ENCODE data around the gene BCL2L1.

BCL2L1 gene

DNA sequence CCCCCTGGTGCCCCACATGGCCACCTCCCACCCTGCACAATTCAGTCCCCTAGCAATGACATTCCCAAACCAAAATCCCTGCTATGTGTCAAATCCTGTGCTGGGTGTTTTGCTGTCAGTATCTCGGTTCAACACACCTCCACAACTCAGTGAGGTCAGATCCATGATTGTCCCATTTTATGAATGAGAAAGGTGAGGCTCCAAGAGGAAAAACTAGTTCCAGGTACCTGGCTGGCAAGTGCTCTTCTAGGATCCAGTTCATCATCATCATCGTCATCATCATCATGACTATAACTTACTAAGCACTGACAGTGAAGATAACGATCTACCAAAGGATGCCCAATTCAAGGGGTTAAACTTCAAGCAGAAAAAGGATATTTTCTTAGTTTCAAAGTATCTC, 102.4 kb downstream of the BCL2L1 start:
- TF ChIP-seq, protein P1, sequence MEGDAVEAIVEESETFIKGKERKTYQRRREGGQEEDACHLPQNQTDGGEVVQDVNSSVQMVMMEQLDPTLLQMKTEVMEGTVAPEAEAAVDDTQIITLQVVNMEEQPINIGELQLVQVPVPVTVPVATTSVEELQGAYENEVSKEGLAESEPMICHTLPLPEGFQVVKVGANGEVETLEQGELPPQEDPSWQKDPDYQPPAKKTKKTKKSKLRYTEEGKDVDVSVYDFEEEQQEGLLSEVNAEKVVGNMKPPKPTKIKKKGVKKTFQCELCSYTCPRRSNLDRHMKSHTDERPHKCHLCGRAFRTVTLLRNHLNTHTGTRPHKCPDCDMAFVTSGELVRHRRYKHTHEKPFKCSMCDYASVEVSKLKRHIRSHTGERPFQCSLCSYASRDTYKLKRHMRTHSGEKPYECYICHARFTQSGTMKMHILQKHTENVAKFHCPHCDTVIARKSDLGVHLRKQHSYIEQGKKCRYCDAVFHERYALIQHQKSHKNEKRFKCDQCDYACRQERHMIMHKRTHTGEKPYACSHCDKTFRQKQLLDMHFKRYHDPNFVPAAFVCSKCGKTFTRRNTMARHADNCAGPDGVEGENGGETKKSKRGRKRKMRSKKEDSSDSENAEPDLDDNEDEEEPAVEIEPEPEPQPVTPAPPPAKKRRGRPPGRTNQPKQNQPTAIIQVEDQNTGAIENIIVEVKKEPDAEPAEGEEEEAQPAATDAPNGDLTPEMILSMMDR (IDR thresholded peaks at IDR 0.05; ENCODE audit: insufficient read depth, missing control alignments): no peak
- DNase-seq (ENCODE audit: insufficient read length, low spot score) (no peak), FAIRE-seq (no peak)

DNA sequence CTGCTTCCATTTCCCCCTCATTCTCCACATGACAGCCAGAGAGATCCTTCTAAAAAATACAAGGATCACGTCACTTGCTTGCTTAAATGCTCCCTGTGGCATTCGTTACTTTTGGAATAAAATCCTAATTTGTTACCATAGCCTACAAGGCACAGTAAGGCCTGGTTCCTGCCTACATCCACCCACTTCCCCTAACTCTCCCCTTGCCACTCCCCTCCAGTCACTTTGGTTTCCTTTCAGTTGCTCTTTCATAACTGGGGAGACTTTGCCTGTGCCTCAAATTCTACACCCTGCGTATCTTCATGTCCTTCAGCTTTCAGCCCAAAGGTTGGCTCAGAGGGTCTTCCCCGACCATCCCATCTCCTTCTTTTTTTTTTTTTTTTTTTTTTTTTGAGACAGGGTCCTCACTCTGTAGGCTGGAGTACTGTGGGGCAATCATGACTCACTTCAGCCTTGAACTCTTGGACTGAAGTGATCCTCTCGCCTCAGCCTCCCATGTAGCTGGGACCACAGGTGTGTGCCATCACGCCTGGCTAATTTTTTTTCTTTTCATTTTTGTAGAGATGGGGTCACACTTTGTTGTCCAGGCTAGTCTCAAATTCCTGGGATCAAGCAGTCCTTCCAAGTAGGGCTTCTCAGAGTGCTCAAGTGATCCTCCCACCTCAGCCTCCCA, 105.1 kb downstream of the BCL2L1 start:
- FAIRE-seq: no peak
- TF ChIP-seq, protein P1 (IDR thresholded peaks at IDR 0.05; ENCODE audit: insufficient read depth, missing control alignments): no peak
- DNase-seq (ENCODE audit: insufficient read length, low spot score): no peak

DNA sequence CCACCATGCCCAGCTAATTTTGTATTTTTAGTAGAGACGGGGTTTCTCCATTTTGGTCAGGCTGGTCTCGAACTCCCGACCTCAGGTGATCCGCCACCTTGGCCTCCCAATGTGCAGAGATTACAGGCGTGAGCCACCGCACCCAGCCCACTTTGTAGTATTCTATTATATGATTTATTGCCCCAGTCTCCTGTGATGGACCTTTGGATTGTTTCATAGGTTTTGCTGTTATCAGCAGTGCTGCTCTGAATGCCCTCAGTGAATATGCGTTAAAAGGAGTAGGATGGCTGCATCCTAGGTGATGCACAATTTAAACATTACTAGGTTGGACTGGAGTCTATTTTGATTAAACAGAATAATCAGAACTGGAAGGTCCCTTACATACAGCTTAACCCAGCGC, 107.3 kb downstream of the BCL2L1 start:
- FAIRE-seq: no peak
- DNase-seq (ENCODE audit: insufficient read length, low spot score): no peak
- TF ChIP-seq, protein P1 (IDR thresholded peaks at IDR 0.05; ENCODE audit: insufficient read depth, missing control alignments): no peak

Measured in D721Med (cell line).